GM19438 (cell line): ENCODE measurements around the gene HCRTR1.

Experiments used
- ATAC-seq: cut with Tn5 transposase; IDR thresholded peaks from one replicate; pipeline ENCODE4 v1.9.1; 2021; ENCODE audit warnings: low read depth; ENCODE audit not compliant: unreplicated experiment

HCRTR1 gene

GRCh38 chr1:31595836-31596736, 21.4 kb upstream of the HCRTR1 start:
- no peak for ATAC-seq

- no peak for ATAC-seq
Measured at GRCh38 chr1:31596737-31597097, 20.8 kb upstream of the HCRTR1 start.

- no peak for ATAC-seq
Measured at GRCh38 chr1:31598980-31599379, 18.5 kb upstream of the HCRTR1 start.

- ATAC-seq, result no peak
Measured at GRCh38 chr1:31600641-31601040, 16.8 kb upstream of the HCRTR1 start.

- no peak for ATAC-seq
Measured at GRCh38 chr1:31602081-31602480, 15.4 kb upstream of the HCRTR1 start.

GRCh38 chr1:31605908-31606427, 11.5 kb upstream of the HCRTR1 start:
- ATAC-seq, result peak; percentile 68

- ATAC-seq, result no peak
Measured at GRCh38 chr1:31607360-31607759, 10.1 kb upstream of the HCRTR1 start.

- no peak for ATAC-seq
Measured at GRCh38 chr1:31609514-31610118, 7.9 kb upstream of the HCRTR1 start.

GRCh38 chr1:31614414-31615005, 3.0 kb upstream of the HCRTR1 start:
- ATAC-seq, result no peak

- ATAC-seq, result no peak
Measured at GRCh38 chr1:31615414-31615813, 2.1 kb upstream of the HCRTR1 start.

GRCh38 chr1:31615939-31616338, 1.6 kb upstream of the HCRTR1 start:
- ATAC-seq, result no peak

GRCh38 chr1:31617916-31618746, 642 bp downstream of the HCRTR1 start:
- no peak for ATAC-seq

GRCh38 chr1:31618916-31619846, 1.7 kb downstream of the HCRTR1 start:
- no peak for ATAC-seq

- ATAC-seq, result no peak
Measured at GRCh38 chr1:31620631-31621497, 3.4 kb downstream of the HCRTR1 start.

GRCh38 chr1:31621498-31621820, 4.0 kb downstream of the HCRTR1 start:
- no peak for ATAC-seq

- no peak for ATAC-seq
Measured at GRCh38 chr1:31621847-31622730, 4.6 kb downstream of the HCRTR1 start.

- ATAC-seq, result no peak
Measured at GRCh38 chr1:31623365-31623764, 5.9 kb downstream of the HCRTR1 start.

- no peak for ATAC-seq
Measured at GRCh38 chr1:31624309-31624708, 6.8 kb downstream of the HCRTR1 start.
